RWPE1 (cell line): ENCODE data around the gene HGFAC.

ENCODE experiments used
- CTCF ChIA-PET: fragments of 350-600 bp; sonication (Branson Sonifier 250); formaldehyde crosslinking; extraction: SDS; loops from one replicate; lab custom pipeline; 2021; lab: Yijun Ruan, JAX
- POLR2A ChIA-PET: fragments of 400-600 bp; formaldehyde crosslinking; extraction: SDS; loops from one replicate; lab custom pipeline; 2020; ENCODE audit warnings: antibody characterized with exemption; ENCODE audit not compliant: low non-redundant PET; lab: Yijun Ruan, JAX
- DNase-seq: peaks from one replicate; pipeline ENCODE4 v3.0.0; 2012; ENCODE audit warnings: low spot score
- H3K27ac ChIP-seq: fragments of 450-650 bp; 2 replicates; pipeline ENCODE4 v1.5.1; 2017
- CTCF ChIP-seq: fragments of 450-650 bp; conservative IDR thresholded peaks from 2 replicates; pipeline ENCODE4 v1.5.1; 2017; ENCODE audit warnings: low read depth, mild to moderate bottlenecking

HGFAC gene

GRCh38 chr4:3472411-3473141, 30.8 kb downstream of the HGFAC start:
- no peak for DNase-seq
- ChIA-PET POLR2A (no interaction called here), CTCF (interaction anchor here (2.4 kb wide), 1 partner anchor 8 kb away, joined by 9 read pairs; no protein-coding TSS in a partner anchor)
- H3K27ac ChIP-seq: no peak overlapping the region
- TF ChIP-seq CTCF: no peak

GRCh38 chr4:3473181-3473950, 31.6 kb downstream of the HGFAC start:
- ChIA-PET POLR2A (no interaction called here), CTCF (interaction anchor here (0.6 kb wide), 1 partner anchor 189 kb away, joined by 3 read pairs; no protein-coding TSS in a partner anchor)
- no peak overlapping the region for H3K27ac ChIP-seq
- no peak for TF ChIP-seq CTCF
- no peak for DNase-seq

GRCh38 chr4:3473996-3474765, 32.4 kb downstream of the HGFAC start:
- no peak overlapping the region for H3K27ac ChIP-seq
- CTCF ChIA-PET: interaction anchor here (0.6 kb wide), 1 partner anchor 190 kb away, joined by 3 read pairs; no protein-coding TSS in a partner anchor
- DNase-seq: no peak
- POLR2A ChIA-PET: no interaction called here
- no peak for TF ChIP-seq CTCF

GRCh38 chr4:3475041-3475712, 33.4 kb downstream of the HGFAC start:
- no peak for DNase-seq
- POLR2A ChIA-PET: no interaction called here
- no peak overlapping the region for H3K27ac ChIP-seq
- CTCF ChIA-PET: no interaction called here
- no peak for TF ChIP-seq CTCF

GRCh38 chr4:3475713-3476260, 34.0 kb downstream of the HGFAC start:
- CTCF ChIA-PET: no interaction called here
- no peak for DNase-seq
- no peak for TF ChIP-seq CTCF
- POLR2A ChIA-PET: no interaction called here
- H3K27ac ChIP-seq: no peak overlapping the region
